Activated T-cell treated with anti-CD3 and anti-CD28 coated beads, Interleukin-2, amount 50 U/mL, for 24 hours (primary cell): Measurements from ENCODE around the gene RPL19.
"Not testable (repeated sequence)": the region's sequence is repeated elsewhere in the genome, so short reads cannot be mapped to it uniquely, and the experiment has no call there.

Experiments
- DNase-seq: peaks from one replicate; pipeline ENCODE4 v3.0.0-alpha.2; 2020
- H3K27ac Mint-ChIP-seq: 2 replicates; pipeline ENCODE4 v1.8.0; 2020; ENCODE audit warnings: mild to moderate bottlenecking, mixed read lengths
- H3K27me3 Mint-ChIP-seq: 2 replicates; pipeline ENCODE4 v1.8.0; 2020; ENCODE audit warnings: mixed read lengths
- H3K36me3 Mint-ChIP-seq: 2 replicates; pipeline ENCODE4 v1.8.0; 2020; ENCODE audit warnings: low read depth, mixed read lengths
- H3K4me1 Mint-ChIP-seq: 2 replicates; pipeline ENCODE4 v1.8.0; 2020; ENCODE audit warnings: low read depth, mixed read lengths
- H3K4me3 Mint-ChIP-seq: 2 replicates; pipeline ENCODE4 v1.8.0; 2020; ENCODE audit warnings: mild to moderate bottlenecking, moderate library complexity, mixed read lengths
- H3K9me3 Mint-ChIP-seq: 2 replicates; pipeline ENCODE4 v1.8.0; 2020; ENCODE audit warnings: mixed read lengths

The RPL19 gene

DNA sequence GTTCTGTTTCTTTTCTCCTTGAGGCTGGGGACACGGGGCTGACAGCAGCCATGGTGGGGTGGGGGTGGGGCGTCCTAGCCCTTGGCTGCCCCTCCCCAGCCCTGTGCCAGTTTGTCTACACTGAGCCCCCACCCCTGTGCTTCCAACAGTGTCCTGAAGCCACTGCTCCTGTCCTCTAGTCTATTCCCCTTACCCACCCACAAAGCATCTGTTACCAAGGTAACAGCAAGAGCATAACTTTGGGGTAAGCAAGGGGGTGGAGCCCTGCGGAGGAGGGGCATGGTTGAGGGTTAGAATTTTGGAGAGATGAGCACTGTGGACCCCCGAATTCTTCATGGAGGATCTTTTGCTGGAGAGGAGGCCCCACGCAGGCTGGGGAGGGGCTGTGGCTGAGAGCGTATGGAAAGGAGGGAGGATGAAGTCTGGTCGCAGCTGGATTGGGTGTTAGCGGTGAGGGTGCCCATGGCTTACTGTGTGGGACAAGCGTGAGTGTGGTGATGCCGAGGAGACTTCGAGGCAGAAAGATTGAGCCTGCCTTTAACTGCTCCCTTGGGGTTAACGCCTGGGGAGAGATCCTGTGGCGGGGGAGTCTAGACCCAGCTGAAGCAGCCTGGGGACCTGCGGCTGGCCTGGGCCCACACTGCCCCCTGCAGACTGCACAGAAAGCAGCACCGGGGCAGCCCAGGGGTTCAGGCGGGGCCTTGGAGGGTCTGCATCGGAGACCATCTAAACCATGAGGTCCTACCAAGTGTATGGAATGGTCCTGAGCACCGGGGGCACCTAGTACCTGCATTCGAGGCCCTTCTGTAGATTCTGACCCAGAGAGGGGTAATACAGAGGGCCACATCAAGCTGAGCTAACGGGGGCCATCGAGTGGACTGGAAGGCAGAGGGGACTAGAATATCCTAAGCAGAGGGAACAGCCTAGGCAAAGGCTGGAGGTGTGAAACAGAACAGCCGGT, 31.8 kb downstream of the RPL19 start:
- peak; percentile 72 for DNase-seq
- peaks cover 17% of the 10 kb centered on the region for H3K4me1 Mint-ChIP-seq
- no peaks in the 10 kb centered on the region for H3K36me3 Mint-ChIP-seq
- H3K9me3 Mint-ChIP-seq = no peaks in the 10 kb centered on the region
- no peak overlapping the region for H3K4me3 Mint-ChIP-seq
- H3K27ac Mint-ChIP-seq = no peak overlapping the region
- peaks cover 34% of the 10 kb centered on the region for H3K27me3 Mint-ChIP-seq

DNA sequence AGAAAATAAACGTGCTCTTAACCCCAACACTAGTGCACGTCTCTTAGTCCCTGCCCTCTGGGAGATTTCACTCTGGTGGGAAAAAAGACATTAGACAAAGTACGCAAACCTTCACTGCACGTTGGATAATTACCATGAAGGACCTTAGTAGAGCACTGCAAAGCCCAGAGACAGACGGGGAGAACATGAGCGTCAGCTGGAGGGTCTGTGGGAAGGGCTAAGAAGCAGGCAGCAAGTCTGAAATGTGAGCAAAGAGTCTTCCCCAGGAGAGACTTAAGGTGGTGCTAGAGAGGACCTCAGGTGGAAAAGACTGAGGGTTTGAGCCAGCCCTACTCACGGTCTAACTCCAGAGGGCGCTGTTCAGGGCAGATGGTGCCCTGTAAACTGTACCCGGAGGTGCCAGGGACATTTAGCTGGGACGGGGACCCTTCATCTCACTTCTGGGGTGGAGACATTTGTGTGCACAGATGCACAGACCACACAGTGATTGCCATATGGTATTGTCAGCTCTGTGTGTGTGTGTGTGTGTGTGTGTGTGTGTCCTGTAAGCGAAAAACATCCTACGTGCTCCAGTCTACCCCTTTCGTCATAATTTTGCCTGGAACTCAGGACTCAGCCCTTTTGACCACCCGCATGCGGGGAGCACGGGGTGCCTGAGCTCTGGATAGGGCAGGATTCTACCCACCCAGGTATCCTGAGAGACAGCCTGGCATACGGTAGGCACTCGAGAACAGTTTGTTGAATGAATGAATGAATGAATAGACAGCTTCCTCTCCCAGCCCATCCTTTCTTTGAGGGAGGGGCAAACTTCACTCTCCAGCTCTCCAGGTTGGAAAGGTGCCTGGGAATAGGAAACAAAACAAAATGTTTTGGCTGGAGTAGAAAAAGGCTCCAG, 35.7 kb downstream of the RPL19 start:
- H3K36me3 Mint-ChIP-seq = no peaks in the 10 kb centered on the region
- no peak overlapping the region for H3K4me3 Mint-ChIP-seq
- H3K27ac Mint-ChIP-seq = no peak overlapping the region
- H3K4me1 Mint-ChIP-seq = peaks cover 40% of the 10 kb centered on the region
- no peak for DNase-seq
- H3K27me3 Mint-ChIP-seq = peaks cover 13% of the 10 kb centered on the region
- H3K9me3 Mint-ChIP-seq = no peaks in the 10 kb centered on the region

DNA sequence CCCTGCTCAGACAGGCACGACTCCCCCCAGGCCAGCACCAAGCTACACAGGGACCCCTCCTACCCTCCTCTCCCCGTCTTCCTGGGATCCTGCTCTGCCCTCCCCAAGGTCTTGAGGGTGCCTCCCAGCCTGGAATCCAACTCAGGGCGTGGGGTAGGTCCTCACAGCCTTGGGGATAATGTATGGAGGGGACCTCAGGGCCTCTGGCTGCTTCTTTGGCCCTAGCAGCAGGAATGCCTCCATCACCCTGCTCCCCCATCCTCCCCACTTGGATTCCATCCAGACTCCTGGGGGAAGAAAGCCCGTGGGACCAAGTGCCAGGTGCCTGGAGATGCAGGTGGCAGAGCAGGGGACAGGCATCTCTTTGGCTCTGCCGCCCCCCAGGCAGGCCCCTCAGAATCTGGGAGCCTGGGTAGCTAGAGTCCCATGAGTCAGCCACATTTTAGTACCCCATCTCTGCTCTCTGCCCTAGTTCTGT, 36.4 kb downstream of the RPL19 start:
- Mint-ChIP-seq H3K36me3 (no peaks in the 10 kb centered on the region), H3K4me3 (no peak overlapping the region), H3K27me3 (peaks cover 9% of the 10 kb centered on the region), H3K9me3 (no peaks in the 10 kb centered on the region), H3K4me1 (peaks cover 37% of the 10 kb centered on the region), H3K27ac (no peak overlapping the region)
- DNase-seq = no peak

DNA sequence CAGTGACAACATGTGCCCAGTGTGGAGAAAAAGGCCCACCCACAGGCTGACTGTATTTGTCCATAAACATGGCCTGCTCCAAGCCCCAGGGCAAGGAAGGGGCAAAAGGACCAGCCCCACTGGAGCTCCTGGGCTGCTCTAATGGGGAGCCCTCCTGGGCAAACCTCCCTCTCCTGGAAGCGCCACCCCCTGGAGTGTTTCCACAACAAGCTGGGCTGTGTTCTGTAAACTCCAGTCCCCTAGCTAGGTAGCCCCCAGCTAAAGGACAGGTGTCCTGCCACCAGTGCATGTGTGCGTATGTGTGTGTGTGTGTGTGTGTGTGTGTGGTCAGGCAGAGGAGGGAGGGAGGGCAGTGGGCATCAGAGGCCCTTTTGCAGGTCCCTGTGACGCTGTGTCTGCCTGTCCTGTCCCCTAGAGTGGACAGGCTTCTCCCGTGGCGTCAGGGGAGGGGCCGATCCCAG, 36.9 kb downstream of the RPL19 start:
- H3K27me3 Mint-ChIP-seq = peaks cover 4% of the 10 kb centered on the region
- H3K4me1 Mint-ChIP-seq = peaks cover 32% of the 10 kb centered on the region
- H3K27ac Mint-ChIP-seq = no peak overlapping the region
- DNase-seq = no peak
- H3K9me3 Mint-ChIP-seq = no peaks in the 10 kb centered on the region
- no peaks in the 10 kb centered on the region for H3K36me3 Mint-ChIP-seq
- H3K4me3 Mint-ChIP-seq = no peak overlapping the region

DNA sequence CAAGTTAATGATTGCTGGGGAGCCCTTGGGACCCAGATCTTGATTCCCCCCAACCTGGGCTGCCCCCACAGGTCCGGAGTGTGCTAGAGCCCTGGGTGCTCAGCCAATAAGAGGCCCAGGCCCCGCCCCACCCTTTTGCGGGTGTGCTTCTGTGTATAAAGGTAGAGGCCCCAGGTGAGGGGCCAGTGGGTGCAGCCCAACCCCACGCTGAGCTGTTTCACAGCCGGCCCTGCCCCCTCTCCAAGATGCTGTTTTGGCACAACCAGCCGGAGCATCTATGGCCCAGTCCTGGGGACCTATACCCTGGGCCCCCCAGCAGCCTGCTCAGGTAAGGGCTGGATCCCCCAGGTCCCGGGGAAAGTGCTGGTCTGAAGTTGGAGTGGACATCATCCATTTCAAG, 37.5 kb downstream of the RPL19 start:
- no peaks in the 10 kb centered on the region for H3K36me3 Mint-ChIP-seq
- H3K4me3 Mint-ChIP-seq = no peak overlapping the region
- no peak for DNase-seq
- peak overlapping the region; percentile 63 for H3K27ac Mint-ChIP-seq
- peaks cover 28% of the 10 kb centered on the region for H3K4me1 Mint-ChIP-seq
- H3K27me3 Mint-ChIP-seq = peaks cover 4% of the 10 kb centered on the region
- H3K9me3 Mint-ChIP-seq = no peaks in the 10 kb centered on the region

DNA sequence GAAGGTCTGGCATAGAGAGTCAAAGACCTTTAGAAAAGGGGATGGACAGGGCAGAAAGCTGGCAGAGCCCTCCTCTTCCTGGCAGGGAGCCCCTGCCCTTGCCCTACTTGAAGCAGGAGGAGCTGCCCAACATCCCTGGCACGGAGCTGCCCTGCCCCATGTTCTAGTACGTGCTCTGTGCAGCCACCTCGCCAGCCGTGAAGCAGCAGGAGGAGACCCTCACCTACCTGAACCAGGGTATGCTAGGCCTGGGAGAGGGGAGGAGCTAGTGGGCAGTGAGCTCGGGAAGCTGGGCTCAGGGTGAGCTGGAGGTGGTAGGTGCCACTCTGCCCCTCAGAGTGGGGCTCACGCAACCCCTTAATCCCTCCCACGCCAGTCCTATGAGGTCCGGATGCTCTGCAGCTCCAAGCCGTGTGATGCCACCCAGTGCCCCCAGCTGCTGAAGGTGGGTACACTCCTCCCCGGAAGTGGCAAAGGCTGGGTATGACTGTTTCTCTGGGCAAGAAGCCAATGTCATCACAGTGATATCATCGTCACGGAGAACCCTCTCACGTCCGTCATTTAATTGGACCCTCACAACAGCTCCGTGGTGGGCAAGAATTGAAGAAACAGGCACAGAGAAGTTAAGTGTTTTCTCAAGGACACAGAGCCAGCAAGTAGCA, 38.4 kb downstream of the RPL19 start:
- Mint-ChIP-seq H3K36me3 (no peaks in the 10 kb centered on the region), H3K4me3 (peak overlapping the region; percentile 15), H3K27me3 (peaks cover 4% of the 10 kb centered on the region), H3K27ac (peak overlapping the region; percentile 63), H3K9me3 (no peaks in the 10 kb centered on the region), H3K4me1 (peaks cover 28% of the 10 kb centered on the region)
- DNase-seq = peak; percentile 71

DNA sequence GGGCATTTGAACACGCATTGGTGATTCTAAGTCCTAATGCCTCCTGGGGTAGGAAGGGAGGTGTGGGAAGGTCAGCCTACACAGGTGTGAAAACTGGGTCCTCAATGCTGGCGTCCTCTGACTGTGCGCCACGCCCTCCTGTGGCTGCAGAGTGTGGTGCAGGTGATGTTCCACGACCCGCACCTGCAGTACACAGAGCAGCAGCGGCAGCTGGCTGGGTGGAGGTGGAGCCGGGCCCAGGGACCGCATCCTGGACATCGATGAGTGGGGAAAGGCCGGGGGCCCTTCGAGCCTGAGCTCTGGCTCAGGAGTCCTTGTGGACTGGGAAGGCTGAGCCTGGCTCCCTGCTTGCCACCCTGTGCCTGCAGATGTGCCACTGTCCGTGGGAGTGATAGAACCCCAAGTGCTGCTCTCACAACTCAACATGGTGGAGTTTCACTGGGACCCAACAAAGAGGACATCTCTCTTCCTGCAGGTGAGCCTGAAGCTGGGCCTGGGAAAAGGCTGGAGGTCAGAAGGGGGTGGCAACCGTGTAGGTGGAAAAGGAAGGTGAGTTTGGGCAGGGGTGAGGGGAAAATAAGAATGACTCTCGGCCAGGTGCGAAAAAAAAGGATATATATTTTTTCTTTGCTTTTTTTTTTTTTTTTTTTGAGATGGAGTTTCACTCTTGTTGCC, 39.7 kb downstream of the RPL19 start:
- no peaks in the 10 kb centered on the region for H3K36me3 Mint-ChIP-seq
- peak; percentile 78 for DNase-seq
- no peak overlapping the region for H3K4me3 Mint-ChIP-seq
- peaks cover 4% of the 10 kb centered on the region for H3K27me3 Mint-ChIP-seq
- peaks cover 36% of the 10 kb centered on the region for H3K4me1 Mint-ChIP-seq
- peak overlapping the region; percentile 15 for H3K27ac Mint-ChIP-seq
- no peaks in the 10 kb centered on the region for H3K9me3 Mint-ChIP-seq

DNA sequence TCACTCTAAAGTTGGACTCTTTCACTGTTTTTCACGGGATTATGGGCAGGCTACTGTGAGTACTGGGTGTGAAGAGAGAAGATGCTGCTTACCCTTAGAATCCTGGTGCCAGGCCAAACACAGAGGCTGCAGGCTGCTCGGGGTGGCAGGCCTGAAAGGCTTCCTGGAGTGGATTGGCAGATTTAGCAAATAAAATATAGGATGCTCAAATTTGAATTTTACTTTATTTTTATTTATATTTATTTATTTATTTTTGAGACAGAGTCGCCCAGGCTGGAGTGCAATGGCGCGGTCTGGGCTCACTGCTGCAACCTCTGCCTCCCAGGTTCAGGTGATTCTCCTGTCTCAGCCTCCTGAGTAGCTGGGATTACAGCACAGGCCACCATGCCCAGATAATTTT, 40.5 kb downstream of the RPL19 start:
- Mint-ChIP-seq H3K4me3 (no peak overlapping the region), H3K36me3 (no peaks in the 10 kb centered on the region), H3K9me3 (no peaks in the 10 kb centered on the region), H3K27me3 (peaks cover 4% of the 10 kb centered on the region), H3K4me1 (peaks cover 35% of the 10 kb centered on the region), H3K27ac (no peak overlapping the region)
- peak; percentile 6 for DNase-seq

DNA sequence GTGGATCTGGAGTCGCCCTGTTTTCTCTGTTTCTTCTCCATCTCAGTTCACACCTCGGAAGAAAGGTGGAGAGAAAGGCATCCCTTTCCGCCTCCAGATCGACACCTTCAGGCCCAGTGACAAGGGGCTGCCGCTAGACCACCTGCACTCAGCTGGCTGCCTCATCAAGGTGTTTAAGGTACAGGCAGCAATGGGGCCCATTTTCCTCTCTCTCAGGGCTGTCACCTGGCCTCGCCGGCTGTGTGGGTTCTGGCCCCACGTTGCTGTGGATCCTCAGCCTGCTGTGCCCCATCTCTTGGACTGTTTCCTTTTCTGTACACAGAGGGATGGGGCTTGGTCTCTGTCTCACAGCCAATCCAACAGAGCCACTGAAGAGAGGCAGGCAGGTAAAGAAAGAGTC, 43.1 kb downstream of the RPL19 start:
- Mint-ChIP-seq H3K4me3 (no peak overlapping the region), H3K27ac (no peak overlapping the region), H3K36me3 (no peaks in the 10 kb centered on the region), H3K27me3 (peaks cover 4% of the 10 kb centered on the region), H3K4me1 (peaks cover 27% of the 10 kb centered on the region), H3K9me3 (no peaks in the 10 kb centered on the region)
- DNase-seq = peak; percentile 22

DNA sequence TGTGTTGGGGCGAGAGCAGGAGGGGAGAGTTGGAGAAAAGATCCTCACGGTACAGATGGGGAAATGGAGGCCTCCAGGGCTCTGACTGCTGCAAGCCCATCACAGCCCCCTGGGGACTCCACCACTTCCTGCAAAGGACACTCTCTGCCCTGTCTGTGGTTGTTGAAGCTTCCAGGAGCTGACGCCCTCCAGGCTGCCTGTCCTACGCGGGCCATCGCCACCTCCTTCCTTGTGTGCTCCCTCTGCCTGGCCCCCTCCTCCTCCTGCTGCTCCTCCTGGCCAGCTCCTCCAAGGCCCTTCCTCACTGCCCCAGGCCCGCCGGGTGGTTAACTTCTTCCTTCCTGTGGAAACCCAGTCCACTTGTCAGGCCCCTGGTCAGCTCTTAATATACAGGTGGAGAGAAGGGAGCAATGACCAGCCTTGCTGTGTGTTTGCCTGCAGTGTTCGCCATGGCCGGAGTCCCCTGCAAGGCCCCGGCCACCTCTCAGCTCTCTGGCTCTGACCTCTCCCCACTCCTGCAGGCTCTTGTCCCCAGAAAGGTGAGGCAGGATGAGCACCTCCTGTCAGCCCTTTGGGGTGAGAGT, 44.0 kb downstream of the RPL19 start:
- no peak overlapping the region for H3K27ac Mint-ChIP-seq
- no peaks in the 10 kb centered on the region for H3K9me3 Mint-ChIP-seq
- H3K4me1 Mint-ChIP-seq = peaks cover 18% of the 10 kb centered on the region
- H3K27me3 Mint-ChIP-seq = peaks cover 4% of the 10 kb centered on the region
- no peaks in the 10 kb centered on the region for H3K36me3 Mint-ChIP-seq
- DNase-seq = peak; percentile 29
- no peak overlapping the region for H3K4me3 Mint-ChIP-seq

DNA sequence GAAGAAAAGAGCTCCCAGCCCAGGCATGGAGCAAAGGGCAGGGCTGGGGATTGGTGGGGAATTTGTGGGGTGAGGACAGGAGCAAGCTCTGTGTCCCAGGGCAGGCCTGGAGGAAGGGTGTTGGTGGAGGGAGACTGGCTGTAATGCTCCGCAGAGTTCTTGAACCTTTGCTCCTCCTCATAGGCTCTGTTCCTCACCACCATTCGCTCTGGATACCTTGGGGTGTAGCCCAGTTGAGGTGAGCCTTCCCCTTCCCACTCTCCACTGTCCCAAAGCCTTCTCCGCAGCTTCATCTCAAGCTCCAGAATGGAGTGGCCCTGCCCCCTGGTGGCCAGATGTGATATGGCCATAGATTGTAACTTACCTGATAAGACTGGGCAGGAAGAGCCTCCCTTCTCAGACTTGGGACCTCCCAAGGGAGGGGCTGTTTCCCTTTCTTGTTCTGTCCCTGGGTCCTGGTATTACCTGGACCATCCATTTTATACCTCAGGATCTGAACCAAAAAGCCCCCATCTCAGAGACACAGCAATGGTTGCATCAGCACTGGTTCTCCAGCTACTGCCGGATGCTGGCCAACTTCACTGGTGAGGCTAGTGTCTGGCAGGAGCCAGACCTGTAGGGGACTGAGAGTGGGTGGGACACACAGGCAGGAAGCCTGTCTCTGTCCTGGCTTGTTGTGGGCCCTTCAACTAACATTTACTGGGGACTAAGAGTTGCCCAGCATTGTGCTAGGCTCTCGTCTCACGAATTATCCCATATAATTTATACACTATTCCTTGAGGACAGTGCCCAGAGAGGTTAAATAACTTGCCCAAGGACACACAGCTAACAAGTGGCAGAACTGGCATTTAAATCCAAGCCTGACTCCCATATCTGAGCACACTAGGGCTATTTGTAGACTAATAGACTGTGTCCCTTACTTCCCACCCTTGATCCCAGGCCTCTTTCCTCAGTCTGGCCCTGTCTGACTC, 44.8 kb downstream of the RPL19 start:
- H3K4me1 Mint-ChIP-seq = peaks cover 11% of the 10 kb centered on the region
- H3K27me3 Mint-ChIP-seq = no peaks in the 10 kb centered on the region
- H3K9me3 Mint-ChIP-seq = no peaks in the 10 kb centered on the region
- no peak overlapping the region for H3K4me3 Mint-ChIP-seq
- H3K36me3 Mint-ChIP-seq = no peaks in the 10 kb centered on the region
- H3K27ac Mint-ChIP-seq = no peak overlapping the region
- DNase-seq = peak; percentile 90

DNA sequence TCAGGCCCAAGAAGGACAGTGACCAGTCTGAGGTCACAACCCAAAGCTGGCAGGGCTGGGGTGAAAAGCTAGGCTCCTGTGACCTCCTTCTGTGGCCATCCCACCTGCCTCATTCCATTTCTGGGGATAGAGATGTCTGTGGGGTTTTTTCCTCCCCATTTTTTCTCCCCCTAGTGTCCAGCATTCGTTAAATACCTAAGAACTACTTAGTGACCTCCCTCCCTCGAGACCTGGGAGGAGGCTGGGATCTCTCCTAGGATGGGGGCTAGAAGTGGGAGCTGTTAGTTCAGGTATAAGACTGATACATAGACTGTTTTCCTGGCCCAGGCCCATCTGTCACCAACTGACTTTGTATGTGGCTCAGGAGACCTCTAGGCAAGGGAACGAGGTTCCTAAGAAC, 46.2 kb downstream of the RPL19 start:
- Mint-ChIP-seq H3K36me3 (no peaks in the 10 kb centered on the region), H3K4me1 (peaks cover 9% of the 10 kb centered on the region), H3K9me3 (no peaks in the 10 kb centered on the region), H3K27me3 (no peaks in the 10 kb centered on the region), H3K27ac (no peak overlapping the region), H3K4me3 (no peak overlapping the region)
- DNase-seq = no peak

DNA sequence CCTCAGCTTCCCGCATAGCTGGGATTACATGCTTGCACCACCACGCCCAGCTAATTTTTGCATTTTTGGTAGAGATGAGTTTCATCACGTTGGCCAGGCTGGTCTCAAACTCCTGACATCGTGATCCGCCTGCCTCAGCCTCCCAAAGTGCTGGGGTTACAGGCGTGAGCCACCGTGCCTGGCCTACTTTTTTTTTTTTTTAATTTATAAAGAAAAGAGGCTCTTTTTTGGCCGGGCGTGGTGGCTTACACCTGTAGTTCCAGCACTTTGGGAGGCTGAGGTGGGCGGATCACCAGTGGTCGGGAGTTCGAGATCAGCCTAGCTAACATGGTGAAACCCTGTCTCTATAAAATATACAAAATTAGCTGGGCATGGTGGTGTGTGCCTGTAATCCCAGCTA, 50.0 kb downstream of the RPL19 start:
- H3K4me3 Mint-ChIP-seq, H3K9me3 Mint-ChIP-seq, H3K27ac Mint-ChIP-seq, H3K27me3 Mint-ChIP-seq, DNase-seq, H3K4me1 Mint-ChIP-seq: not testable (repeated sequence)
- H3K36me3 Mint-ChIP-seq = peaks cover 17% of the 10 kb centered on the region
